ENCODE results near the gene CUBN. TPM values are rescaled to one million over a fixed set of nuclear protein-coding genes. Genes with fewer than 3 reads are reported as not detected.

The CUBN gene
- total RNA-seq, 1 experiment from 2014 or later, result 0.07 TPM

GRCh38 chr10:16989826-16990293 is 139.8 kb downstream of the CUBN start:
- no peaks in the 10 kb centered on the region for H3K9me3 ChIP-seq (ENCODE audit: insufficient read depth, low read depth)
- H3K27me3 ChIP-seq (ENCODE audit: insufficient read depth, low read depth), result no peaks in the 10 kb centered on the region
- TF ChIP-seq CTCF (conservative IDR thresholded peaks at IDR 0.05) (no peak), EZH2 (IDR thresholded peaks at IDR 0.05; ENCODE audit: low read depth) (no peak)
- intact Hi-C loops (cut with micrococcal nuclease; ENCODE audit: unreplicated experiment), result no loop called here
- H3K4me3 ChIP-seq, result no peak overlapping the region
- no peaks in the 10 kb centered on the region for H3K36me3 ChIP-seq (ENCODE audit: low read depth)
- DNase-seq, result no peak
- no peaks in the 10 kb centered on the region for H3K9me2 ChIP-seq (ENCODE audit: insufficient read depth)
- ChIA-PET POLR2A (ENCODE audit: unreplicated experiment) (interaction anchor here (0.6 kb wide), 1 partner anchor 748 kb away, joined by 16 read pairs; no protein-coding TSS in a partner anchor), CTCF (no interaction called here)
- H3K4me2 ChIP-seq, result no peak overlapping the region
- no peaks in the 10 kb centered on the region for H4K20me1 ChIP-seq (ENCODE audit: insufficient read depth)
- H3K27ac ChIP-seq, result no peak overlapping the region
- H2AFZ ChIP-seq, result no peak overlapping the region
- no peaks in the 10 kb centered on the region for H3K4me1 ChIP-seq (replicated peaks; ENCODE audit: insufficient read depth)
- no peaks in the 10 kb centered on the region for H3F3A ChIP-seq (ENCODE audit: insufficient read depth, low read depth)
- BruUV-seq (replicated peaks), result no TSS peak
- no peaks in the 10 kb centered on the region for H3K79me2 ChIP-seq (ENCODE audit: low read depth)

- no peak for DNase-seq
- H3K79me2 ChIP-seq (ENCODE audit: low read depth), result no peaks in the 10 kb centered on the region
- H3K9me3 ChIP-seq (ENCODE audit: insufficient read depth, low read depth), result no peaks in the 10 kb centered on the region
- H3K36me3 ChIP-seq (ENCODE audit: low read depth), result no peaks in the 10 kb centered on the region
- H3K4me1 ChIP-seq (replicated peaks; ENCODE audit: insufficient read depth), result no peaks in the 10 kb centered on the region
- H2AFZ ChIP-seq, result no peak overlapping the region
- intact Hi-C loops (cut with micrococcal nuclease; ENCODE audit: unreplicated experiment), result no loop called here
- no peaks in the 10 kb centered on the region for H3K9me2 ChIP-seq (ENCODE audit: insufficient read depth)
- ChIA-PET POLR2A (ENCODE audit: unreplicated experiment) (no interaction called here), CTCF (no interaction called here)
- H3K4me3 ChIP-seq, result no peak overlapping the region
- no peak overlapping the region for H3K27ac ChIP-seq
- no peak for TF ChIP-seq CTCF (conservative IDR thresholded peaks at IDR 0.05)
- TF ChIP-seq EZH2 (IDR thresholded peaks at IDR 0.05; ENCODE audit: low read depth), result no peak
- H3K4me2 ChIP-seq, result no peak overlapping the region
- no peaks in the 10 kb centered on the region for H4K20me1 ChIP-seq (ENCODE audit: insufficient read depth)
- H3F3A ChIP-seq (ENCODE audit: insufficient read depth, low read depth), result no peaks in the 10 kb centered on the region
- no TSS peak for BruUV-seq (replicated peaks)
- H3K27me3 ChIP-seq (ENCODE audit: insufficient read depth, low read depth), result no peaks in the 10 kb centered on the region
These were observed 140.7 kb downstream of the CUBN start for GRCh38 chr10:16988900-16989299.

GRCh38 chr10:16987976-16988610 is 141.5 kb downstream of the CUBN start:
- no peaks in the 10 kb centered on the region for H3F3A ChIP-seq (ENCODE audit: insufficient read depth, low read depth)
- no peak overlapping the region for H3K4me2 ChIP-seq
- DNase-seq, result no peak
- no peak overlapping the region for H2AFZ ChIP-seq
- TF ChIP-seq CTCF (conservative IDR thresholded peaks at IDR 0.05), result no peak
- TF ChIP-seq EZH2 (IDR thresholded peaks at IDR 0.05; ENCODE audit: low read depth), result no peak
- H3K27me3 ChIP-seq (ENCODE audit: insufficient read depth, low read depth), result no peaks in the 10 kb centered on the region
- H3K9me2 ChIP-seq (ENCODE audit: insufficient read depth), result no peaks in the 10 kb centered on the region
- intact Hi-C loops (cut with micrococcal nuclease; ENCODE audit: unreplicated experiment), result no loop called here
- ChIA-PET POLR2A (ENCODE audit: unreplicated experiment) (no interaction called here), CTCF (no interaction called here)
- H3K4me3 ChIP-seq, result no peak overlapping the region
- no peaks in the 10 kb centered on the region for H4K20me1 ChIP-seq (ENCODE audit: insufficient read depth)
- no TSS peak for BruUV-seq (replicated peaks)
- H3K4me1 ChIP-seq (replicated peaks; ENCODE audit: insufficient read depth), result no peaks in the 10 kb centered on the region
- no peaks in the 10 kb centered on the region for H3K79me2 ChIP-seq (ENCODE audit: low read depth)
- H3K36me3 ChIP-seq (ENCODE audit: low read depth), result no peaks in the 10 kb centered on the region
- no peak overlapping the region for H3K27ac ChIP-seq
- H3K9me3 ChIP-seq (ENCODE audit: insufficient read depth, low read depth), result no peaks in the 10 kb centered on the region
